Astrocyte (in vitro differentiated cells and primary cell): ENCODE results near the gene PBX2. TPM values are rescaled to one million over a fixed set of nuclear protein-coding genes. Genes with fewer than 3 reads are reported as not detected.

Source experiments
- DNase-seq: peaks from one replicate; pipeline ENCODE4 v3.0.0-alpha.2; 2010; ENCODE audit warnings: low read depth
- FAIRE-seq: peaks from 2 replicates; lab custom pipeline; 2011; peaks lifted over from hg19 to GRCh38; lab: Jason Lieb, UNC
- H2AFZ ChIP-seq: 2 replicates; pipeline ENCODE4 v1.6.0; 2012; ENCODE audit warnings: low read depth, low read length, inconsistent platforms
- H3K27ac ChIP-seq: 2 replicates; pipeline ENCODE4 v1.5.1; 2011; ENCODE audit warnings: low read depth, low read length, inconsistent platforms
- H3K27me3 ChIP-seq: 2 replicates; pipeline ENCODE4 v1.6.0; 2011; ENCODE audit warnings: low read length, inconsistent platforms; ENCODE audit not compliant: insufficient read depth
- H3K36me3 ChIP-seq: 2 replicates; pipeline ENCODE4 v1.5.1; 2011; ENCODE audit warnings: low read length, inconsistent platforms; ENCODE audit not compliant: insufficient read depth
- H3K4me1 ChIP-seq: 2 replicates; pipeline ENCODE4 v1.5.1; 2011; ENCODE audit warnings: low read length, inconsistent platforms; ENCODE audit not compliant: insufficient read depth
- H3K4me2 ChIP-seq: 2 replicates; pipeline ENCODE4 v1.6.0; 2012; ENCODE audit warnings: low read length, inconsistent platforms
- H3K4me3 ChIP-seq: 2 replicates; pipeline ENCODE4 v1.5.1; 2011; ENCODE audit warnings: low read depth, mild to moderate bottlenecking, low read length, inconsistent platforms; ENCODE audit not compliant: insufficient read depth
- H3K79me2 ChIP-seq: 2 replicates; pipeline ENCODE4 v1.6.0; 2012; ENCODE audit warnings: mild to moderate bottlenecking, low read length, inconsistent platforms; ENCODE audit not compliant: insufficient read depth
- H3K9ac ChIP-seq: 2 replicates; pipeline ENCODE4 v1.6.0; 2012; ENCODE audit warnings: mild to moderate bottlenecking, low read length, inconsistent platforms
- H3K9me3 ChIP-seq: 2 replicates; pipeline ENCODE4 v1.5.1; 2012; ENCODE audit warnings: low read depth, mild to moderate bottlenecking, low read length, inconsistent platforms; ENCODE audit not compliant: insufficient read depth
- H4K20me1 ChIP-seq: 2 replicates; pipeline ENCODE4 v1.6.0; 2012; ENCODE audit warnings: low read length, inconsistent platforms; ENCODE audit not compliant: insufficient read depth
- H3K27ac Mint-ChIP-seq: one replicate; pipeline ENCODE4 v1.8.0; 2021; ENCODE audit warnings: mild to moderate bottlenecking, mixed read lengths; ENCODE audit not compliant: unreplicated experiment
- H3K27me3 Mint-ChIP-seq: one replicate; pipeline ENCODE4 v1.8.0; 2021; ENCODE audit warnings: low read depth, mixed read lengths; ENCODE audit not compliant: unreplicated experiment
- H3K36me3 Mint-ChIP-seq: one replicate; pipeline ENCODE4 v1.8.0; 2021; ENCODE audit warnings: low read depth, mixed read lengths; ENCODE audit not compliant: unreplicated experiment
- H3K4me1 Mint-ChIP-seq: one replicate; pipeline ENCODE4 v1.8.0; 2021; ENCODE audit warnings: low read depth, mixed read lengths; ENCODE audit not compliant: unreplicated experiment
- H3K4me3 Mint-ChIP-seq: one replicate; pipeline ENCODE4 v1.8.0; 2021; ENCODE audit warnings: mild to moderate bottlenecking, moderate library complexity, mixed read lengths; ENCODE audit not compliant: unreplicated experiment
- H3K9me3 Mint-ChIP-seq: one replicate; pipeline ENCODE4 v1.8.0; 2021; ENCODE audit warnings: mild to moderate bottlenecking, mixed read lengths; ENCODE audit not compliant: unreplicated experiment
- CTCF ChIP-seq: IDR thresholded peaks from 2 replicates; pipeline ENCODE4 v1.5.1; 2011; ENCODE audit warnings: low read depth, mild to moderate bottlenecking, inconsistent platforms, low read length, moderate library complexity; ENCODE audit not compliant: insufficient read depth
- EZH2 ChIP-seq: IDR thresholded peaks from 2 replicates; pipeline ENCODE4 v1.6.1; 2012; ENCODE audit warnings: mild to moderate bottlenecking, low read length, inconsistent platforms; ENCODE audit not compliant: insufficient read depth
- total RNA-seq: library from RNA; stranded (reverse); gene quantifications from 2 replicates; pipeline ENCODE4 v1.2.1, GENCODE V29; 2021

The PBX2 gene
- total RNA-seq, 1 donor from 2014 or later = 80.7 TPM

GRCh38 chr6:32181148-32181702 lies 8.8 kb downstream of the PBX2 start:
- FAIRE-seq (no peak), DNase-seq (no peak)
- Histone ChIP-seq H3K27me3 (no peaks in the 10 kb centered on the region), H2AFZ (no peak overlapping the region), H3K27ac (no peak overlapping the region), H3K4me1 (peaks cover 23% of the 10 kb centered on the region), H3K36me3 (peaks cover 11% of the 10 kb centered on the region), H3K9ac (no peak overlapping the region), H3K9me3 (no peaks in the 10 kb centered on the region), H3K79me2 (peaks cover 11% of the 10 kb centered on the region), H4K20me1 (no peaks in the 10 kb centered on the region), H3K4me3 (no peak overlapping the region), H3K4me2 (no peak overlapping the region)
- no peaks in the 10 kb centered on the region for H3K27me3 Mint-ChIP-seq
- H3K9me3 Mint-ChIP-seq = no peaks in the 10 kb centered on the region
- H3K36me3 Mint-ChIP-seq = peaks cover 11% of the 10 kb centered on the region
- no peak overlapping the region for H3K27ac Mint-ChIP-seq
- H3K4me1 Mint-ChIP-seq = peaks cover 25% of the 10 kb centered on the region
- no peak overlapping the region for H3K4me3 Mint-ChIP-seq
- TF ChIP-seq EZH2 (no peak), CTCF (no peak)

- no peaks in the 10 kb centered on the region for H3K27me3 ChIP-seq
- peaks cover 21% of the 10 kb centered on the region for H3K4me1 Mint-ChIP-seq
- H3K36me3 ChIP-seq = peaks cover 11% of the 10 kb centered on the region
- H3K4me3 ChIP-seq = no peak overlapping the region
- no peaks in the 10 kb centered on the region for H3K9me3 ChIP-seq
- H3K27me3 Mint-ChIP-seq = no peaks in the 10 kb centered on the region
- peaks cover 2% of the 10 kb centered on the region for H4K20me1 ChIP-seq
- no peak overlapping the region for H3K9ac ChIP-seq
- no peak overlapping the region for H2AFZ ChIP-seq
- H3K9me3 Mint-ChIP-seq = no peaks in the 10 kb centered on the region
- TF ChIP-seq EZH2 (no peak), CTCF (no peak)
- peaks cover 6% of the 10 kb centered on the region for H3K36me3 Mint-ChIP-seq
- no peak for FAIRE-seq
- H3K27ac Mint-ChIP-seq = no peak overlapping the region
- DNase-seq = no peak
- peaks cover 27% of the 10 kb centered on the region for H3K4me1 ChIP-seq
- peak overlapping the region; percentile 95 for H3K4me2 ChIP-seq
- peak overlapping the region; percentile 97 for H3K4me3 Mint-ChIP-seq
- no peak overlapping the region for H3K27ac ChIP-seq
- peaks cover 21% of the 10 kb centered on the region for H3K79me2 ChIP-seq
Measured at GRCh38 chr6:32179766-32180405, 10.1 kb downstream of the PBX2 start.
